ENCODE measurements around the gene WDR88.
"Not testable (repeated sequence)": the region's sequence is repeated elsewhere in the genome, so short reads cannot be mapped to it uniquely, and the experiment has no call there.

WDR88 gene

GRCh38 chr19:33130433-33130832 is 1.5 kb upstream of the WDR88 start:
- DNase-seq = no peak

GRCh38 chr19:33132425-33132824 is 511 bp downstream of the WDR88 start:
- no peak for DNase-seq

- no peak for DNase-seq
These were observed 1.6 kb downstream of the WDR88 start for GRCh38 chr19:33133438-33134031.

DNA sequence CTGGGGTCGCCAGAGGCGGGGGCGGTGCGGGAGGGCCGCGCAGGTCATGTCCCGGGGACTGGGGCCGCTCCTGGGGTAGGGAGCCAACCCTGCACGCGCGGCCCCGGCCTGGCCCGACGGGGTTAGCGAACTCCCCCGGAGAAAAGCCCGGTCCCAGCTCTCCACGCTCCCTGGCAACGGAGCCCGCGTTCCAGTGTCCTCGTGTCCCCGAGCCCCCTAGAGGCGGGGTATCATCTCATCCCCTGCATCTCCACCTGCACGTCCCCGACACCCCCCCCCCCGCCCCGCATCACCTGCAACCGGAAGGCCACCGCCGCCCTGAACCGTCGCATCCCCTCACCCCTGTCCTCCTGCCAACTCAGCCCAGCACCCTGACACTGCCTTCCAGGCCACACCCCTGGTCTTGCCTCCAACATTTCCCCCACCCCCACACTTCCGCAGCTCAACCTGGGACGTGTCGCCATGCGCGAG is 2.7 kb downstream of the WDR88 start:
- no peak for DNase-seq

DNA sequence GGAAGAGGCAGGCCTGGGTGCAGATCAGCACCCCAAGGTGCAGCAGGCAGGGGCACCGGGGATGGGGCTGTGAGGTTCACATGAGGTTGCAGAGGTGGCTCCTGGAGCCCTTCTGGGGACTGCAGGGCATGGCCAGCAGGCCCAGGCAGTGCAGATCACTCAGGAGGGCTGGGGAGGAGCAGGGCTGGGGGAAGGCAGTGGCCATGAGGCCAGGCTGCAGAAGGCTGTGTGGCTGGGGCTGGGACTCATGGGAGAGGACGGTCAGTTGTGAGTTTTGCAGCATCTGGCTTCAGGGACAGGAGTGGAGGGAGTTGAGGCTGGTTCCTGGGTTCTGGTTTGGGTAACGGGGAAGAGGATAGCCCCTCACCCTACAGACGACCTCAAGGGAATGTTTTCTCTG is 7.3 kb downstream of the WDR88 start:
- no peak for DNase-seq

DNA sequence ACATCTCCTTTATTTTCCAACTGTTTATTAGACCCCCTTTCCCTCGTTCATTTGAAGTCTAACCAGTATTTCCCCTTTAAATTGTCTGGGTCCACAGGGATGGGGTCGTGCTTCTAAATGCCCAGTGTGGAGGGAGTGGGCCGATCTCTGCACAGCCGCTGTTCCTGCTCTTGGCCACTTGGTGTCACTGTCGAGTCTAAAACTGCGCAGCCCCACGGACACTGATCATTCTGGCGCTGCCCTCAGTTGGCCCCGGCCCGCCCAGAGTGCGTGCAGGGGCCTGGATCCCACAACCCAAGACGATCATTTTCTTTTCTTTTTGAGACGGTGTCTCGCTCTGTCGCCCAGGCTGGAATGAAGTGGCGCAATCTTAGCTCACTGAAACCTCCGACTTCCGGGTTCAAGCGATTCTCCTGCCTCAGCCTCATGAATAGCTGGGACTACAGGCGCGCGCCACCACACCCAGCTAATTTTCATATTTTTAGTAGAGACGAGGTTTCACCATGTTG is 12.0 kb downstream of the WDR88 start:
- no peak for DNase-seq

GRCh38 chr19:33146209-33146608 is 14.3 kb downstream of the WDR88 start:
- no peak for DNase-seq

- no peak for DNase-seq
These were observed 15.6 kb downstream of the WDR88 start for GRCh38 chr19:33147538-33147937.

- no peak for DNase-seq
These were observed 19.1 kb downstream of the WDR88 start for GRCh38 chr19:33150852-33151518.

DNA sequence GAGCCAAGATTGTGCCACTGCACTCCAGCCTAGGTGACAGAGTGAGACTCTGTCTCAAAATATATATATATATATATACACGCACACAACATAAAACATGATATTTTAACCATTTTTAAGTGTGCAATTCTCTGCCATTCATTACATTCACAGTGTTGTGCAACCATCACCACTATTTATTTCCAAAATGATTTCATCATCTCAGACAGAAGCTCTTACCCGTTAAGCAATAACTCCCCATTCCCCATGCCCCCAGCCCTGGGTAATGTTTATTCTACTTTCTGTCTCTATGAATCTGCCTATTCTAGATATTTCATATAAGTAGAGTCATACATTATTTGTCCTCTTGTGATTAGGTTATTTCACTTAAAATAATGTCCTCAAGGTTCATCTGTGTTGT is 20.3 kb downstream of the WDR88 start:
- DNase-seq = no peak

DNA sequence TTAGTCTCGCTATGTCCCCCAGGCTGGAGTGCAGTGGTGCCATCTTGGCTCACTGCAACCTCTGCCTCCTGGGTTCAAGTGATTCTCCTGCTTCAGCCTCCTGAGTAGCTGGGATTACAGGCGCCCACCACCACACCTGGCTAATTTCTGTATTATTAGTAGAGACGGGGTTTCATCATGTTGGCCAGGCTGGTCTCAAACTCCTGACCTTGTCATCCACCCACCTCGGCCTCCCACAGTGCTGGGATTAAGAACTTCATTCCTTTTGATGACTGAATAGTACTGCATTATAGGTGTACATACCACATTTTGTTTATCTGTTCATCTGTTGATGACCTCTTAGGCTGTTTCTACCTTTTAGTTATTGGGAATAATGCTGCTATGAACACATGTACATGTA is 20.7 kb downstream of the WDR88 start:
- DNase-seq = not testable (repeated sequence)

GRCh38 chr19:33154313-33154712 is 22.4 kb downstream of the WDR88 start:
- DNase-seq = not testable (repeated sequence)

- DNase-seq = no peak
These were observed 24.4 kb downstream of the WDR88 start for GRCh38 chr19:33156334-33156733.

DNA sequence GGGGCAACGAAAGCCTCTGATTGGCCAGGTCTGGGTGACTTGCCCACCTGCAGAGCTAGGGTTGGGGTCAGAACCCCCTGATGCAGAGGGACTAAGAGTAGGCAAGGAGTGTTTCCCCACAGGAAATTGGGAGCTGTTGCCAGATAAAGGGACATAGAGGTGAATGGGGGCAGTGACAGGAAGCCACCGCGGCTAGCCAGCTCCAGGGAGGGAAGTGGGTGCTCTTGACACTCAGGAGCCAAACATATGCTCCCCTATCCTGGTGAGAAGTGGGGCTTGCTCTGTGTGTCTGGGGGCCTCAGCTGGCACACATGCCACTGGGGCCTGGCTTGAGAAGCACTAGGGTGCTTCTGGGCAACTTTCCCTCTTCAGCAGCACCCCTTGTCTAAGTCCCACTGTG is 26.0 kb downstream of the WDR88 start:
- DNase-seq = no peak

DNA sequence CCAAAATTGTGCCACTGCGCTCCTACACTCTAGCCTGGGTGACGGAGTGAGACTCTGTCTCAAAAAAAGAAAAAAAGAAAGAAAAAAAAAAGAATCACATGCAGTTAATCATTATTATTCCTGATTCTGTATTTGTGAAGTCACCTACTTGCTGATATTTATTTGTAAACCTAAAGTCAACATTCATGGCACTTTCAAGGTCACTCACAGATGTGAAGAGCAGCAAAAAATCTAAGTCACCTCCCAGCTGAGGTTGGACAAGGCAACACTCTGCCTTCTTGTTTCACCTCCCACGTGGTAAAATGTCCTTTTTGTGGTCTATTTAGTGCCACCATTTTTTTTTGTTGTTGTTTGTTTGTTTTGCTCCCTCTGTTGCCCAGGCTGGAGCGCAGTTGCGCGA is 26.5 kb downstream of the WDR88 start:
- no peak for DNase-seq

- DNase-seq = no peak
These were observed 27.2 kb downstream of the WDR88 start for GRCh38 chr19:33159149-33159548.

GRCh38 chr19:33159893-33160292 is 28.0 kb downstream of the WDR88 start:
- DNase-seq = no peak

GRCh38 chr19:33161201-33161600 is 29.3 kb downstream of the WDR88 start:
- no peak for DNase-seq

DNA sequence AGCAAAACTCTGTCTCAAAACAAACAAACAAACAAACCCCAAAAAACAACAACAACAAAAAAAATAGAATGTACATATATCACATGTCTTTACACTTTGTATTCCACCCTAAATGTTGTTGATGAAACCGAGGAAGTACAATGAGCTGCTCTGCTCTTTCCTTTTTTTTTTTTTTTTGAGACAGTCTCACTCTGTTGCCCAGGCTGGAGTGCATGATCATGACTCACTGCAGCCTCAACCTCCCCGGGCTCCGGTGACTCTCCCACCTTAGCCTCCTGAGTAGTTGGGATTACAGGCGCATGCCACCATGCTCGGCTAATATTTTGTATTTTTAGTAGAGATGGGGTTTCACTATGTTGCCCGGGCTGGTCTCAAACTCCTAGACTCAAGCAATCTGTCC is 31.6 kb downstream of the WDR88 start:
- no peak for DNase-seq

DNA sequence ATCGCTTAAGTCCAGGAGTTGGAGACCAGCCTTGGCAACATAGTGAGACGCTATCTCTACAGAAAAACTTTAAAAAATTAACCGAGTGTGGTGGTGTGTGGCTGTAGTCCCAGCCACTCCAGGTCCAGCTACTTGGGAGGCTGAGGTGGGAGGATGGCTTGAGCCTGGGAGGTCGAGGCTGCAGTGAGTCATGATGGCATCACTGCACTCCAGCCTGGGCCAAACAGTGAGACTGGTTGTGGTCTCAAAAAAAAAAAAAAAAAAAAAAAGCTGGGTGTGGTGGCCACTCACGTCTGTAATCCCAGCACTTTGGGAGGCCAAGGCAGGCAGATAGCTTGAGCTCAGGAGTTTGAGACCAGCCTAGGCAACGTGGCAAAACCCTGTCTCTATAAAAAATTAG is 34.1 kb downstream of the WDR88 start:
- not testable (repeated sequence) for DNase-seq

DNA sequence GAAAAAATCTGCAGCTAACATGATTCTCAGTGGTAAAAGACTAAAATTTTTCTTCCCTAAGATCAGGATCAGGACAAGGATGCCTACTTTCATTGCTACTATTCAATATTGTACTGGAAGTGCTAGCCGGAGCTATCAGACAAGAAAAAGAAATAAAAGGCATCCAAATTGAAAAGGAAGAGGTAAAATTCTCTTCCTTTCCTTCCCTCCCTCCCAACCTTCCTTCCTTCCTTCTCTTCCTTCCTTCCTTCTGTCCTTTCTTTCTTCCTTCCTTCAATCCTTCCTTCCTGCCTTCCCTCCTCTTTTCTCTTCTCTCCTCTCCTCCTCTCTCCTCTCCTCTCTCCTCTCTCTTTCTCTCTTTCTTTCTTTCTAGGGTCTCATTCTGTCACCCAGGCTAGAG is 35.5 kb downstream of the WDR88 start:
- DNase-seq = no peak

GRCh38 chr19:33168528-33168927 is 36.6 kb downstream of the WDR88 start:
- DNase-seq = no peak

DNA sequence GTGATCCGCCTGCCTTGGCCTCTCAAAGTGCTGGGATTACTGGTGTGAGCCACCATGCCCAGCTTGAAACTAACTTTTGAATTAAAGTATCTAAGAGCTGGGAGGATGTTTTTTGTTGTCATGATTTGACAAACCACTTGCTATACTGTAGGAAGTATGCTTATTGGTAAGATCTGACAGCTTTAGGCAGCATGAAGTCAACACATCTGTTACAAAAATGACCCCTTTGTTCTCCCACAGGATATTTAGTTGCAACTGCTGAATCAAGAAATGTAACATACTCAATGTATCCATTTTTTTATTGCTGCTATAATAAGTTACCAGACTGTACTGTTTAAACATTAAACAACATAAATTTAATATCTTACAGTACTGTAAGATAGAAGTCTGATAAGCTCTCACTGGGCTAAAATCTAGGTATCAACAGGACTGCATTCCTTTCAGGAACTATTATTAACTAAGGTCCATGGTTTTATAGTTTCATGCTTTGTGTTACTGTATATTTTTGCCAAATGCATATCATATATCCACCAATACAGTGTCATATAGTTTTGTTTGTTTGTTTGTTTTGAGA is 39.4 kb downstream of the WDR88 start:
- no peak for DNase-seq

- no peak for DNase-seq
These were observed 40.0 kb downstream of the WDR88 start for GRCh38 chr19:33171916-33172359.

All from GOT3 (cell line).